ENCODE results near the gene MEX3A.

- TF ChIP-seq GATA2 (IDR thresholded peaks at IDR 0.05; ENCODE audit: low read depth, low read length) (no peak), GATA3 (IDR thresholded peaks at IDR 0.05; ENCODE audit: low read depth, low read length) (no peak)
These were observed 37.4 kb upstream of the MEX3A start for GRCh38 chr1:156119503-156120209.

Data from SH-SY5Y (cell line).